GM12864 (cell line): ENCODE data around the gene TCF25.
A peak's percentile ranks its signal among the peaks of the same experiment; 100 is the strongest.

ENCODE experiments used
- DNase-seq: peaks from one replicate; pipeline ENCODE4 v3.0.0-alpha.2; 2011; ENCODE audit warnings: low read depth
- H3K4me3 ChIP-seq: 2 replicates; pipeline ENCODE4 v1.5.1; 2011; ENCODE audit warnings: mild to moderate bottlenecking, low read depth, low read length, control low read depth
- CTCF ChIP-seq: IDR thresholded peaks from 2 replicates; pipeline ENCODE4 v1.5.1; 2011; ENCODE audit warnings: low read depth, mild to moderate bottlenecking, moderate library complexity, low read length, control low read depth, inconsistent platforms; ENCODE audit errors: missing control alignments

The TCF25 gene

GRCh38 chr16:89921702-89922476, 48.5 kb downstream of the TCF25 start:
- no peak overlapping the region for H3K4me3 ChIP-seq
- DNase-seq: no peak
- TF ChIP-seq CTCF: no peak

GRCh38 chr16:89922477-89922883, 49.1 kb downstream of the TCF25 start:
- no peak for TF ChIP-seq CTCF
- H3K4me3 ChIP-seq: peak overlapping the region; percentile 43
- DNase-seq: no peak

GRCh38 chr16:89922884-89923639, 49.7 kb downstream of the TCF25 start, which contains the start of gene TUBB3:
TSS of gene TUBB3 (plus strand) at chr16:89923342. CDS start at chr16:89923402, 60 bp downstream.
- H3K4me3 ChIP-seq: peak within 1 kb of the TSS; percentile 43
- no peak for TF ChIP-seq CTCF
- DNase-seq: no peak

GRCh38 chr16:89923640-89924296, 50.4 kb downstream of the TCF25 start:
- peak overlapping the region; percentile 43 for H3K4me3 ChIP-seq
- no peak for TF ChIP-seq CTCF
- DNase-seq: no peak

- DNase-seq: no peak
- H3K4me3 ChIP-seq: no peak overlapping the region
- TF ChIP-seq CTCF: no peak
Measured at GRCh38 chr16:89924297-89924924, 51.0 kb downstream of the TCF25 start.

- no peak overlapping the region for H3K4me3 ChIP-seq
- no peak for DNase-seq
- no peak for TF ChIP-seq CTCF
Measured at GRCh38 chr16:89924925-89925307, 51.5 kb downstream of the TCF25 start.
